Measurements from ENCODE around the gene CLRN1. TPM values are rescaled to one million over a fixed set of nuclear protein-coding genes. Genes with fewer than 3 reads are reported as not detected.

The CLRN1 gene
- total RNA-seq, 2 donors from 2014 or later = not detected

- no peak overlapping the region for H3K27ac ChIP-seq
- no peaks in the 10 kb centered on the region for H3K27me3 ChIP-seq
- H3K4me3 ChIP-seq = no peak overlapping the region
- no peak for DNase-seq
- intact Hi-C loops (cut with DNase I) = no loop called here
- H3K36me3 ChIP-seq = no peaks in the 10 kb centered on the region
- no peaks in the 10 kb centered on the region for H3K9me3 ChIP-seq
- no peak for TF ChIP-seq CTCF (IDR thresholded peaks at IDR 0.05)
- no peaks in the 10 kb centered on the region for H3K4me1 ChIP-seq
- no peak overlapping the region for H3K9ac ChIP-seq (ENCODE audit: low read depth in 2 of 2, low read length in 2 of 2)
Observed at GRCh38 chr3:150920236-150920635, 52.3 kb downstream of the CLRN1 start.

- intact Hi-C loops (cut with DNase I) = no loop called here
- no peak for TF ChIP-seq CTCF (IDR thresholded peaks at IDR 0.05)
Observed at GRCh38 chr3:150917951-150918350, 54.6 kb downstream of the CLRN1 start.

GRCh38 chr3:150913133-150913922 lies 59.2 kb downstream of the CLRN1 start:
- Histone ChIP-seq H3K4me1 (no peaks in the 10 kb centered on the region), H3K4me3 (no peak overlapping the region), H3K27me3 (no peaks in the 10 kb centered on the region), H3K9me3 (no peaks in the 10 kb centered on the region), H3K27ac (no peak overlapping the region), H3K36me3 (no peaks in the 10 kb centered on the region), H3K9ac (ENCODE audit: low read depth in 2 of 2, low read length in 2 of 2) (no peak overlapping the region)
- intact Hi-C loops (cut with DNase I) = no loop called here
- no peak for DNase-seq
- TF ChIP-seq CTCF (IDR thresholded peaks at IDR 0.05) = no peak

More at GRCh38 chr3:150917951-150918350, 54.6 kb downstream of the CLRN1 start:
- H3K27ac ChIP-seq = no peak overlapping the region
- H3K9me3 ChIP-seq = no peaks in the 10 kb centered on the region
- H3K27me3 ChIP-seq = no peaks in the 10 kb centered on the region
- no peak overlapping the region for H3K4me3 ChIP-seq
- H3K9ac ChIP-seq (ENCODE audit: low read depth in 2 of 2, low read length in 2 of 2) = no peak overlapping the region
- DNase-seq = no peak
- no peaks in the 10 kb centered on the region for H3K36me3 ChIP-seq
- no peaks in the 10 kb centered on the region for H3K4me1 ChIP-seq

- no peak overlapping the region for H3K4me3 ChIP-seq
- no peak overlapping the region for H3K9ac ChIP-seq (ENCODE audit: low read depth in 2 of 2, low read length in 2 of 2)
- intact Hi-C loops (cut with DNase I) = no loop called here
- no peaks in the 10 kb centered on the region for H3K4me1 ChIP-seq
- no peak overlapping the region for H3K27ac ChIP-seq
- H3K9me3 ChIP-seq = no peaks in the 10 kb centered on the region
- H3K36me3 ChIP-seq = no peaks in the 10 kb centered on the region
- no peaks in the 10 kb centered on the region for H3K27me3 ChIP-seq
- no peak for TF ChIP-seq CTCF (IDR thresholded peaks at IDR 0.05)
- no peak for DNase-seq
Observed at GRCh38 chr3:150912501-150912900, 60.0 kb downstream of the CLRN1 start.

GRCh38 chr3:150911771-150912170 lies 60.8 kb downstream of the CLRN1 start:
- TF ChIP-seq CTCF (IDR thresholded peaks at IDR 0.05) = no peak
- no peaks in the 10 kb centered on the region for H3K36me3 ChIP-seq
- H3K4me3 ChIP-seq = no peak overlapping the region
- intact Hi-C loops (cut with DNase I) = no loop called here
- no peaks in the 10 kb centered on the region for H3K9me3 ChIP-seq
- no peak overlapping the region for H3K9ac ChIP-seq (ENCODE audit: low read depth in 2 of 2, low read length in 2 of 2)
- no peak overlapping the region for H3K27ac ChIP-seq
- H3K27me3 ChIP-seq = no peaks in the 10 kb centered on the region
- no peak for DNase-seq
- H3K4me1 ChIP-seq = no peaks in the 10 kb centered on the region
